GM21717 (cell line): ENCODE measurements around the gene IL17REL.

Experiments used
- ATAC-seq: cut with Tn5 transposase; IDR thresholded peaks from one replicate; pipeline ENCODE4 v1.9.1; 2021; ENCODE audit warnings: mild to moderate bottlenecking, moderate library complexity; ENCODE audit not compliant: unreplicated experiment

Gene IL17REL

GRCh38 chr22:50008151-50009040, 4.2 kb downstream of the IL17REL start:
- ATAC-seq: no peak

GRCh38 chr22:50007057-50007511, 5.5 kb downstream of the IL17REL start:
- no peak for ATAC-seq

GRCh38 chr22:50004918-50005317, 7.6 kb downstream of the IL17REL start:
- no peak for ATAC-seq

GRCh38 chr22:50002791-50003190, 9.8 kb downstream of the IL17REL start:
- no peak for ATAC-seq

- ATAC-seq: no peak
These were observed 11.0 kb downstream of the IL17REL start for GRCh38 chr22:50001388-50002231.

- no peak for ATAC-seq
These were observed 11.8 kb downstream of the IL17REL start for GRCh38 chr22:50000587-50001387.

GRCh38 chr22:49999946-50000586, 12.5 kb downstream of the IL17REL start:
- no peak for ATAC-seq

GRCh38 chr22:49999063-49999945, 13.3 kb downstream of the IL17REL start:
- ATAC-seq: no peak

GRCh38 chr22:49998718-49999062, 13.9 kb downstream of the IL17REL start:
- no peak for ATAC-seq

GRCh38 chr22:49997932-49998717, 14.4 kb downstream of the IL17REL start:
- no peak for ATAC-seq

GRCh38 chr22:49997251-49997599, 15.3 kb downstream of the IL17REL start:
- ATAC-seq: no peak

- ATAC-seq: no peak
These were observed 15.9 kb downstream of the IL17REL start for GRCh38 chr22:49996518-49997250.

GRCh38 chr22:49996119-49996517, 16.4 kb downstream of the IL17REL start:
- no peak for ATAC-seq

GRCh38 chr22:49995361-49996118, 17.0 kb downstream of the IL17REL start:
- ATAC-seq: no peak

GRCh38 chr22:49995041-49995360, 17.6 kb downstream of the IL17REL start:
- no peak for ATAC-seq

GRCh38 chr22:49994361-49995040, 18.1 kb downstream of the IL17REL start:
- ATAC-seq: no peak
